GM18519 (cell line): Measurements from ENCODE around the gene PDS5A.
"Not testable (repeated sequence)": the region's sequence is repeated elsewhere in the genome, so short reads cannot be mapped to it uniquely, and the experiment has no call there.

Source experiments
- ATAC-seq: cut with Tn5 transposase; IDR thresholded peaks from one replicate; pipeline ENCODE4 v1.9.1; 2021; ENCODE audit warnings: mild to moderate bottlenecking, moderate library complexity; ENCODE audit not compliant: unreplicated experiment, low FRiP score

PDS5A gene

DNA sequence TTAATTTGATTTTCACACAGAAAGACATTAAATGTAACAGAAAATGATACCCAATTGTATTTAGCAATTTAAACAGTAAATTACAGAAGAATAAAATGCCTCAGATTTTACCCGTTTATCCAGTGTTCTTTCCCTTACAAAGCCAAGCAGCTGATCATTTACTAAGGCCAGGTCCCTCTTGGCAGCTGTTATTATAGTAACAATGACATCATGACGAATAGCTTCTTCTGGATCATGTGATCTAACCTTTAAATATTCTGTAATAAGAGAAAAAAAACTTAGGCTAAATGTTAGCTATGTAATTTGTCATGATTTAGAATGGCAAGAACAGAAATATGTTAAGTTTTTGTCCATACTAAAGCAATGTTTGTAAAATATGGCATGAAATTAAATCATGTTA, 69.4 kb downstream of the PDS5A start:
- no peak for ATAC-seq

DNA sequence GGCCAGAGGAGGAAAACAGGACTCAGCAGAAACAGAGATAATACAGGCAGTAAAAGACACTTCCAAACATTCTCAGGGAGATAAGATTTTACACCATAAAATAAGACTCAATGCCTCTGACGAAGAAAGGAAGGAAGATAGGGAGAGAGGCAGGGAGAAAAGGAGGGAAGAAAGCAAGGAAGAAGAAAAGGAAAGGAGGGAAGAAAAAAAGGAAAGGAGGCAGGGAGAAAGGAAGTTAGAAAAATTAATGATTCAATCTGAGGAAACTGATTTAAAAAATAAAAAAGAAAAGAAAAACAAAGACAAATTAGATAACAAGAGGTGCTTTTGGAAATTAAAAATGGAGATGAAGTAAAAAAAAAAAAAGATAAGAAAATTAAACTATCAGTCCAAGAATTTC, 72.1 kb downstream of the PDS5A start:
- no peak for ATAC-seq

DNA sequence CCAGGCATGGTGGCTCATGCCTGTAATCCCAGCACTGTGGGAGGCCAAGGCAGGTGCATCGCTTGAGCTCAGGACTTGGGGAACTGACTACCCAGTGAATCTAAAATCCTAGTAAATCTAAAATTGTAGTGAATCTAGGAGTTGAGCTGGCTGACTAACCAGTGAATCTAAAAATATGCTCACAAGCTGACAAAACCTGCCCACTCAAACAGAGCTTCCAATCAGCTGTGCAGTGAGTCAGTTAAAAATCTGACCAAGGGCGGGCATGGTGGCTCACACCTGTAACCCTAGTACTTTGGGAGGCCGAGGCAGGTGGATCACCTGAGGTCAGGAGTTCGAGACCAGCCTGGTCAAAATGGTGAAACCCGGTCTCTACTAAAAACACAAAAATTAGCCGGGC, 72.7 kb downstream of the PDS5A start:
- not testable (repeated sequence) for ATAC-seq

DNA sequence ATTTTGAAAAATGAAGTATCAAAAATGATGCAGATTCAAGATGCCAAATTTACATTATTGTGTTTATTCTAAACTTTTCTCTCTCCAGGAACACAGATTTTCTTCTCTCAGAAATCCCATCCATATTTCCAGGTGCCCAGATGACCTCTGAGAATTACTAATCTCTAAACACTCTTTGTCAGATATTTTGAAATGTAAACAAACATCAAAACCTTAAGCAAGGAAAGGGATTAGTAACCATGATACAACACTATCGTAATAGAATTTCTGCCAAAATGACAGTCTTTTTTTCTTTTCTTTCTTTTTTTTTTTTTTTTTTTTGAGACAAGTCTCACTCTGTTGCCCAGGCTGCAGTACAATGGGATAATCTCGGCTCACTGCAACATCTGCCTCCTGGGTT, 76.7 kb downstream of the PDS5A start:
- no peak for ATAC-seq

DNA sequence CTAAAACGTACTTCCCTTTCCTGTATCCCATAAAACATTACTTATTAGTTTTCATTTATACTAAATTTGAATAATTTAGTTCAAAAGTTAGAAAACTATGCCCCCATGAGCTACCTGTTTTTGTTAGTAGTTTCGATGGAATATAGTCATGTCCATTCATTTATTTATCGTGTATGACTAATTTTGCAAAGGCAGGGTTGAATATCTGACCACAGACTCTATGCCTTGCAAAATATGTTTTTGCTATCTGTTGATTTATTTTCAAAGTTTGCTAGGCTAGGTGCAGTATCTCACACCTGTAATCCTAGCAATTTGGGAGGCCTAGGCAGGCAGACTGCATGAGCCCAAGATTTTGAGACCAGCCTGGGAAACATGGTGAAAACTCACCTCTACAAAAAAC, 78.4 kb downstream of the PDS5A start:
- no peak for ATAC-seq

DNA sequence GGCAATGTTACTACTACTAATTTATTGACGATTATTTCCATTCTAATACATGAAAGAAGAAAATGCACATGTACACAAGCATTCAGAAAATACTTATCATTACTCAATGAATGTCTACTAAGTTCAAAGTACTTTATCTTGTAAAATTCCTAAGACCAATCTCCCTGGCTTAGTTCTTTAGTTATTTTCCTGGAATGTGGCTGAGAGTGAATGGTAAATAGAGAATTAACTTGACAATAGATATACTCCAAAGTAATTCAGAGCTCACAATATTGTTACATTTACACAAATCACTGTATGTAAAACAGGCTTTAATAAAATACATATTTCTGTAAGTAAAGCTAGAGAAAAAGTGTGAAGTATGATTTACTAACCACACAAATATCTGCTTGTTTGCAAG, 79.7 kb downstream of the PDS5A start:
- no peak for ATAC-seq

DNA sequence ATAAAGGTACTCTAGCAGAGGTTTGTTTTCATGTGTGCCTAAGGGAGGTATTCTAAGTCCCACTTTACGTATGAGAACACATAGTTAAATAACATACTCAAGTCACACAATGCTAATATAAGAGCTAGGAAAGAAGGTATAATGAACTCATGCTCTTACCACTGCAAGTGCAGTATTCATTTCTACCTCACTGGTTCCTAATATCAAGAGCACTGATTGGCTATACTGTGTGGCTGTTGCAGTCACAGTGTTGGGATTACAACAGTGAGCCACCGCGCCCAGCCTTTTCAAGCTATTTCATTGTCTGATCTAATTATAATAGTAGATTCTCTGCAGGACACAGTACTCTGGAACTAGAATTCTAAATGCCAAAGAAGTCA, 84.0 kb downstream of the PDS5A start:
- ATAC-seq, result no peak

DNA sequence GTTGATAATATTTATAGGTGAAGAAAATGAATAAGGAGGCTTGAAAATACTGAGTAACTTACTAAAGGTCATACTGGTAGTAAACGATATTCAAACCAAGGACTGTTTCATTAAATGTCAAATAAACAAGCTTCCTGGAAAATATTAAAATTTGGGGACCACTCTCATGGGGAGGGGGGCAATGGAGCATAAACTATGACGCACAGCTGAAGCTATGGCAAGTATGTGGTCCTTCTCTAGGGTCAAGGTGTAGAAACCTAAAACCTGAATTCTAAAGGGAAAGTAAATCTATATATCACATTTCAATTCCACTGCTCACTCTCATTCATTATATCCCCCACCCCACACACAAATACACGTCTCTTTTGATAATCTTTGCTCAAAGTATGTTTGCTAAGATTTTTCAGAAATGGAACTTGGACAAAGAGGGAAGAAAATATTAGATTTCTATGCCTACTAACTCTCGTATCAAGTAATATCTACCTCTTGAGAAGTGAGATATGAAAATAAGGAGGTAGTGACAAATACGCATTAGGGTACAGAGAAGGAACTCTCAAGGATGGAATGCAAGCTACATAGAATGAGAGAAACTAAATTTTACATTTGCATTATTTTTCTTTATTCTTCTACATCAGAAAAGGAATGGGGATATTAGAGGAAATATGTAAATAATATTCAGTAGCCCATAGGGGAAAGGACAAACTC, 84.6 kb downstream of the PDS5A start:
- no peak for ATAC-seq

DNA sequence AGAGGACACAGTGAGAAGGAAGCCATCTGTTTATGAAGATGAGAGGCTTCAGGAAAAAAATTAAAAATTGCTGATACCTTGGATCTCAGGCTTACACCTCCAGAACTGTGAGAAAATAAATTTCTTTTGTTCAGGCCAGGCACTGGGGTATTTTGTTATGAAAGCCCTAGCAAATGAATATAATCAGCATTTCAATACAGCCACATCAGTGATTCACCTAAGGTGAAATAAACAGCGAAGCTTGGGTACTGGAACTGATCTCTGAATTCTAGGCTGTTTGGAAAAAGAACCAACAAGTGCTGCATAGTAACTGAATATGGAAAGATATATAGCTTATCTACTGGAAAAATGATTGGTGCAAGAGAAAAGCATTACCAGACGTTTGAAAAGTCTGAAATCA, 88.5 kb downstream of the PDS5A start:
- no peak for ATAC-seq

DNA sequence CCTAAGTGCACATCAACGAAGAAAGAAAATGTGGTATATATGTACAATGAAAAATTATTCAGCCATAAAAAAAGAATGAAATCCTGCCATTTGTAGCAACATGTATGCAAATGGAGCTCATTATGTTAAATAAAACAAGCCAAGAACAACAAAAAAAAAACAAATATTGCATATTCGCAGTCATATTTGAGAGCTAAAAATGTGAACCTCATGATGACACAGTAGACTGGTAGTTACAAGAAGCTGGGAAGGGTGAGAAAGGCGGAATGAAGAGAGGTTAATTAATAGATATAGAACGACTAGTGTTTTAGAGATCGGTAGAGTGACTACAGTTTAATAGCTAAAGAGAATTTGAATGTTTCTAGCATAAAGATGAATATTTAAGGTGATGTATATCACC, 89.2 kb downstream of the PDS5A start:
- no peak for ATAC-seq

DNA sequence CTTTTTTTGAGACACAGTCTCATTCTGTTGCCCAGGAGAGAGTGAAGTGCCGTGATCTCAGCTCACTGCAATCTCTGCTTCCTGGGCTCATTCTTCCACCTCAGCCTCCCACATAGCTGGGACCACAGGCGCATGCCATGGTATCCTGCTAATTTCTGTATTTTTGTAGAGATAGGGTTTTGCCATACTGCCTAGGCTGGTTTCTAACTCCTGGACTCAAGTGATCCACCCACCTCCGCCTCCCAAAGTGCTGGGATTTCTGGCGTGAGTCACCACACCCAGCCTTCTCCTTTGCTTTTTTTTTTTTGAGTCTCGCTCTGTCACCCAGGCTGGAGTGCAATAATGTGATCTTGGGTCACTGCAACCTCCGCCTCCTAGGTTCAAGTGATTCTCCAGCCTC, 94.1 kb downstream of the PDS5A start:
- no peak for ATAC-seq

DNA sequence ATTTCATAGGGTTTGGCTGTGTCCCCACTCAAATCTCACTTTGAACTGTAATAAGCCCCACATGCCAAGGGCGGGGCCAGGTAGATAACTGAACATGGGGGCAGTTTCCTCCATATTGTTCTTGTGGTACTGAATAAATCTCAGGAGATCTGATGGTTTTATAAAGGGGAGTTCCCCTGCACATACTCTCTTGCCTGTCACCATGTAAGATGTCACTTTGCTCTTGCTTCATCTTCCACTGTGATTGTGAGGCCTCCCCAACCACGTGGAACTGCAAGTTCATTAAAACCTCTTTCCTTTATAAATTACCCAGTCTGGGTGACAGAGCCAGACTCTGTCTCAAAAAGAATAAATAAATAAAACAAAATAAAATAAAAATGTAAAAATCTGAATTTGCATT, 95.9 kb downstream of the PDS5A start:
- no peak for ATAC-seq

DNA sequence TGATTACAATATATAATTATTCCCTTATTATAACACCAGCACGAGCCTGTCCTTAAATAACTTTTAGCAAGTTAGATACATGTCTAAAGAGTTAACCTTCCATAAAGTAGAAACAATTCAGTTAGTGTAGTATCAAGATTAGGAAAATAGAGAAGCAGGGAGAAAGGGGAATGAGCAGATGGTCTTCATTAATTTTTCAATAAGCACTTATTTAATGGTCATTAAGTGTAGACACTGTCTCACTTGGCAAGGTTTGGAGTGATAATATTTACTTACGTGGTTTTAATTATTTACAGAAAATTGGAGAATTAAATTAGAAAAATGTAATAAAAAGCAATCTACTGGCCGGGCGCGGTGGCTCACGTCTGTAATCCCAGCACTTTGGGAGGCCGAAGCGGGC, 99.7 kb downstream of the PDS5A start:
- no peak for ATAC-seq

DNA sequence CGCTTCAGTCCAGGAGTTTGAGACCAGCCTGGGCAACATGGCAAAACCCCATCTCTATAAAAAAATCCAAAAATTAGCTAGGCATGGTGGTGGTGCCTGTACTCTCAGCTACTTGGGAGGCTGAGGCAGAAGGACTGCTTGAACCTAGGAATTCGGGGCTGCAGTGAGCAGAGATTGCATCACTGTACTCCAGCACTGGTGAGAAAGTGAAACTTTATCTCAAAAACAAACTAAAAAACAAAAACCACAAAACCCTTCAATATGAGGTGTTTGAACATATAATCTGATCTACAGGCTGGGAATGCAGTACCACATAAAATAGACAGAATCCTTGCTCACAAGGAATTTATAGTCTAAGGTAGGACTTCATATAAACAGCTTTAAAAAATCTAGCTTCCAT, 103.9 kb downstream of the PDS5A start:
- no peak for ATAC-seq

DNA sequence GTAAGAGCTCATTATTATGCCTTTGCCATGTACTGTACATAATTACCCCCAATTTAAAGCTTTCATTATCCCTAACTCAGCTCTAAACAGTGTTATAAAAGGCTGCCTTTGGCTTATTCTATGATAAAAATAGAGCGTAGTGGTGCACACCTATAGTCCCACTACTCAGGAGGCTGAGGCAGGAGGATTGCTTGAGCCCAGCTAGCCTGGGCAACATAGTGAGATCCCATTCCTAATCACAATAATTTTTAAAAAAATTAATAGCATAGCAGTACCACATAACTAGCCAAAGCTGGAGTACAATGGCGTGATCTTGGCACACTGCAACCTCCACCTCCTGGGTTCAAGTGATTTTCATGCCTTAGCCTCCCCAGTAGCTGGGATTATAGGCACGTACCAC, 112.4 kb downstream of the PDS5A start:
- no peak for ATAC-seq

DNA sequence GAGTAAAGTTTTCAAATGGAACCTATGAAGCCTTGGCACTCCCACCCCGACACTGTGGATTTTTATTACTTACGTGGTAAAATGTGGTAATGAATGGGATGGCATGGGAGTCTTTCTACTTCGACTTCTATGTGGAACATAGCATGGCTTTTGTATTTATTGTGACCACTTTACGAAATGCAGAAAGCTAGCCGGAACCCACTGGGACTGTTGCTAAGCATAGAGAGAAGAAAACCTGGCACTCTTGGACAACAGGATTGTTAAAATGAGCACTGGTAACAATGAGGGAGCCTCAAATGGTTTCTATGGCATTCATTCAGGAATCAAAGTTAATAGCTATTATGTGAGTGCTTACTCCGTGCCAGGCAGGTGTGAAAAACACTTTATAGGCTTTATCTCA, 113.3 kb downstream of the PDS5A start:
- ATAC-seq, result no peak

DNA sequence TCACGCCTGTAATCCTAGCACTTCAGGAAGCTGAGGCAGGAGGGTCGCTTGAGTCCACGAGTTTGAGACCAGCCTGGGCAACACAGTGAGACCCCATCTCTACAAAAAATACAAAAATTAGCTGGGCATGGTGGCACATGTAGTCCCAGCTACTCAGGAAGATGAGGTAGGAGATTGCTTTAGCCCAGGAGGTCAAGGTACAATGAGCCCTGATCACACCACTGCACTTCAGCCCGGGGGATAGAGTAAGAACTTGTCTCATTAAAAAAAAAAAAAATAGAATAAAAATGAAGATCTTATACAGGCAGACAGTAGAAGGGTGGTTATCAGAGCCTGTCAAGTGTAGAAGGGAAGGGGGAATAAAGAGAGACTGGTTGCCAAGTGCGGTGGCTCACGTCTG, 116.9 kb downstream of the PDS5A start:
- ATAC-seq, result no peak

DNA sequence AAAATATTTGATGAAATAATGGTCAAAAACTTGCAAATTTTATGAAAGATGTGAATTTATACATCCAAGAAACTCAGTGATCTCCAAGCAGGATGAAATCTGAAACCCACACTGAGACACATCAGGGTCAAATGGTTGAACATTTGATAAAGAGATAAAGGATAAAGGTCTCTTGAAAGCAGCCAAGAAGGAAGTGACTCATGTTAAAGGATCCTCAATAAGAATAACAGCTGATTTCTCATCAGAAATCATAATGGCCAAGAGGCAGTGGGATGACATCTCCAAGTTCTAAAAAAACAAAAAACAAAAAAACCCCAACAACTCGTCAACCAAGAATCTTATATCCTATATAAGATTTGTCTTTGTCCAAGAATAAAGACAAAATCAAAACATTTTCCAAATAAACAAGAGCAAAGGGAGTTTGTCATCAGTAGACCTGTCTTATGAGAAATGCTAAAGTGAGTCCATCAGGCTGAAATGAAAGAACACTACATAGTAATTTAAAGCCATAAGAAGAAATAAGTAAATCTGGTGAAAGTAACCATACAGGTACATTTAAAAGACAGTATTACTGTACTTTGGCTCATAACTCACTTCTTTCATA, 121.7 kb downstream of the PDS5A start:
- no peak for ATAC-seq

DNA sequence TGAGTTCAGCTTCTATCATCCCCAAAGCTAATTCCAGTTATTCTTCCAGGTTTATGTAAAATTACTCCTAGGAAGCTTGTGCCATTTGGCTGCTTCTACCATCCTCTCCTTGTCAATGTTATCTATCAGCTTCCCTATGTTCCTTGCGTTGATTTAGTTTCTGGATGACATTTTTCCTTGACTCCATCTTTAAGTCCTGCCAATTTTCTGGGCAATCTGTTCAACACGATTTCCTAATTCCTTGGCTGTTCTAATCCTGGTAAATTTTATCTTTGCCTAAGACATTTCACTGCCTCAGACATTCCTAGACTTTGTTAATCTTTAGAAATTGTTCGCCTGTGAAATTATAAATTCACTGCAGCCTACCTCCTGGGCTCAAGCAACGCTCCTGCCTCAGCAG, 125.1 kb downstream of the PDS5A start:
- ATAC-seq, result no peak

DNA sequence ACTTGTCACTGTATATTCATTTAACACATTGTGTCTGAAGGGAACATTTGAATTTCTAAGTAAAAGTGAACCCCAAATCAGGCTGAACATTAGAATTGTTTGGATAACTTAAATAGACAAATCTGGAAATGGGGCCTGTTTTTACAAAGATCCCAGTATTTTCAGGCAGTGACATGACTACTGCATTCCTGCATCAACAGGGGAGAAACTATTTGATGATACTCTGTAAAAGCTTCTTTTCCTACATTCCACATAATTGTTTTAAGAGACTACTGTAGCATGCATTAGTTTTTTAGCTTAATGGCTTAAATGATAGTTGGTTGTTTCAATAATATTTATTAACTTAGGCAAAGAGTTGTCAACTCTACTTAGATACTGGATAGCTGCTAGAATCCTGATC, 127.0 kb downstream of the PDS5A start:
- ATAC-seq, result no peak

DNA sequence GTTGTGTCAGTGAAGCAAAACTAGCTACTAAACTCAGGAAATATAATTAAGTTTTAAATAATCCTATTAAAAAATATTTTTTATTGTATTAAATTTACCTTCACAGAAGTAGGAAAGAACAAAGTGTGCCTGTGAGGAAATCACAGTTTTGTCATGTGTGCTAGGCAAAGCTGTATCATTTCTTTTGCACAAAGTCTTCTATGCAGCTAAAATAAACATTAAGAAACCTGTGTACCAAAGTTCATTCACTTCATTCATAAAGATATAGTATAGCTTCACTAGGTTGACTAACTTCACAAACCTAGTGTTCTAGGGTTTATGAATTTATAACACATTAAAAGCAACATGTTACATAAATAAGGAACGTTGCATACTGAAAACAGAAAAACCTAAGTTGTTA, 131.0 kb downstream of the PDS5A start:
- no peak for ATAC-seq

DNA sequence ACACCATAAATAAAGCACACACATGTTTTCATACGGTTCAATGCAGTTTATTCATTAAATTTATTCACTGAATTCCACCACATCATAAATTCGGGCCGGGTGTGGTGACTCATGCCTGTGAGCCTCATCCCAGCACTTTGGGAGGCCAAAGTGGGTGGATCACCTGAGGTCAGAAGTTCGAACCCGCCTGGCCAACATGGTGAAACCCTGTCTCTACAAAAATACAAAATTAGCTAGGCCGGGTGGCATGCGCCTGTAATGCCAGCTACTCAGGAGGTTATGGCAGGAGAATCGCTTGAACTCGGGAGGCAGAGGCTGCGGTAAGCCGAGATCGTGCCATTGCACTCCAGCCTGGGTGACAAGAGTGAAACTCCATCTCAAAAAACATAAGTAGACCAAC, 131.6 kb downstream of the PDS5A start:
- ATAC-seq, result no peak

DNA sequence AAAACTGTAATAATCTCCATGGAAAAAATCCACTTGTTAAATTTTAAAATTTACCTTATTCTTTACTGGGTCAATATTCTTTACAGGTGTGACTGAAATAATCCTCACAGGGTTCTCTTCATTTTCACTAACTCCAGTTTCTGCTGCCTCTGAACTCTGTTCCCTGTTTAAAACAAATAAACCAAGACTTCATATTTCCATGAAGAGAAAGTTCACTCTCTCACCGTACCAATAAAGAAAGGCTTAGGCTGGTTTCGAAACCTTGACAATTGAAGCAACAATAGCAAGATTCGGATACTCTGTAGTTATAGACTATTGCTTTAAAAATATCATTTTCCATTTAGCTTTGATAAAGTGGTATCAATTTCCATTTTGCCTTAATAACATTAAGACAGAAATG, 135.8 kb downstream of the PDS5A start:
- ATAC-seq, result no peak
